HG03571 (cell line): ENCODE measurements around the gene FCAMR.
A peak's percentile ranks its signal among the peaks of the same experiment; 100 is the strongest.

Experiments
- ATAC-seq: cut with Tn5 transposase; IDR thresholded peaks from one replicate; pipeline ENCODE4 v1.9.1; 2021; ENCODE audit not compliant: unreplicated experiment

FCAMR gene

DNA sequence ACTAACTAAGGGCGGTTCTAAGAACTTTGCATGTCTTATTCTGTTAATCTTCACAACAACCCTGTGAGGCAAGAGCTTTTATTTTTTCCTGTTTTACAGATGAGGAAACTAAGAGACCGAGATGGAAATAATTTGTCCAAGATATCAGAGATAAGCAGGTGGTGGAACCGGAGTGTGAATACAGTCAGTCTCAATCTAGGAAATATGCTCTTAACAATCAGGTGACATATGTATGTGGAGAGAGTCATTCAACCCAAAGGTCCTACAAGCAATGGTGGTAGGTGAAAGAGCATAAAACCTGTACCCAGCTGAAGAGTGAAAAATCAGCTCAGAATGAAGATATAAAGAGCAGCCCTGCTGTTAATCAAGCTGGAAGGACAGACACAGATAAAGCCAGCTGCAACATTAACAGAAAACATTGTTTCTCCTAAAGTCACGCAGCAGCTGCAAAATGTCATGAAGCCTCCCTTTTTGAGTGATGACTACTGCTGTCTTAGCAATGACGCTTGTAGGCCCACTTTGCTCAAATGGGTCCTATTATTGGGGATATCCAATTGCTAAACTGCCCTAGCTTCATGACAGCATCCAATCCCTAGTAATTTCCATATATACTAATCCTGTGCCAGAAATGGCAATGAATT is 30.5 kb upstream of the FCAMR start:
- ATAC-seq = no peak

DNA sequence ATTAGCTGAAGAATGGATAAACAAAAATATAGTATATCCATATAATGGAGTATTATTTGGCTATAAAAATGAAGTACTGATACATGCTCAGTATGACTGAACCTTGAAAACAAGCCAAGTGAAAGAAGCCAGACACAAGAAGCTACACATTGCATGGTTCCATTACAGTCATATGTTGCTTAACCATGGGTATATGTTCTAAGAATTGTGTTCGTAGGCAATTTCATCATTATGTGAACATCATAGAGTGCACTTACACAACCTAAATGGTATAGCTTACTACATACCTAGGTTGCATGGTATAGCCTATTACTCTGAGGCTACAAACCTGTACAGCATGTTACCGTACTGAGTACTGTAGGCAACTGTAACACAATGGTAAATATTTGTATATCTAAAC is 28.6 kb upstream of the FCAMR start:
- no peak for ATAC-seq

DNA sequence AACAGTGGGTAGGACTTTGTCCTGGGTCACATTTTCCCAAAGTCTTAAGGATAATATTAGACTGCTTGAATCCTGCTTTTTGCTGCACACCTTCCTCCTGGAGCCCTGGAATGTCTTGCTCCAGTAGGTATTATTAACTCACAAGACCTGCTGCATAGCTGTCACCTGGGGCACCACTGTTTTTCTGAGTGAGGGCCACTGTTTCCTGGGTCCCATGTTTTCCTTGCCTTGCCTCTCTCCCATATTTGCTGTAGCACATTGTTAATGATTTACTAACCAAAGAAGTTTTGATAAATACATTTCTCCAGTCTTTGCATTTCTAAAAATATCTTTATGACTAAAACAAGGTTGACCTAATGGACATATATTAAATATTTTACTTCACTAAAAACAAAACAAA is 22.5 kb upstream of the FCAMR start:
- no peak for ATAC-seq

DNA sequence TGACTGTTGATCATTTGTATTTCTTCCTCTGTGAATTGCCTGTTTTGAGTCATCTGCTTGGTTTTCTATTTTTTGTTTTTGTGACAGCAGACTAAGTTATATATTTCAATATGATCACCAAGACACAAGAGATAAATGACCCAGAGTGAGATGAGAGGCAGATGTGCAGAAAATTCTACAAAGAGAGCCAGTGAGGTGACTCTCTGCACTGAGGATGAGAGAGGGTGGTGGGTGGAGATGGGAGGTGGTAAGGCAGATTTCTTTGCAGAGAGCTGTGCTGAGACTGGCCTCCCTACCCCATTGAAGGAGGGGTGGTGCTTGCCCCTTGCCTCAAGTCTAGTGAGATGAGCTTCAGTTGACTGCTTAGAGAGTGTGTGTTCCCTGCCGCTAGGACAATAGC is 17.6 kb upstream of the FCAMR start:
- ATAC-seq = no peak

DNA sequence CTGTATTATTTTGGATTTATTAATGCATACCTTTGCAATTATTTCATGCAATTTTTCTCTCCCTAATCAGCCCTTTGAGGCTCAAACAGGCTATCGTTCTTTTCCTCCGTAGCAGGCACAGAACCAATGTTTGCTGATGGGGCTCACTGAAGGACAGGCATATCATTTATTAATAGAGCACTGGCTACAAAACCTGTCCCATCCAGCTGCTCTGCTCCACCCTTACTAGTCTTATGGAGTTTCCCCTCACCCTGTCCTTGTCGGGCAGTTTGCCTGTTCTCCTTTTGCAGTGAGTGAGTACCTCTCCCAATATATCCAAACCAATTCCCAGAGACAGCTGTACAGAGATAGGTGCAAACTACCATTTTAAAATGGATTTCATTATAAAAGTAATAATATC is 16.6 kb upstream of the FCAMR start:
- ATAC-seq = no peak

DNA sequence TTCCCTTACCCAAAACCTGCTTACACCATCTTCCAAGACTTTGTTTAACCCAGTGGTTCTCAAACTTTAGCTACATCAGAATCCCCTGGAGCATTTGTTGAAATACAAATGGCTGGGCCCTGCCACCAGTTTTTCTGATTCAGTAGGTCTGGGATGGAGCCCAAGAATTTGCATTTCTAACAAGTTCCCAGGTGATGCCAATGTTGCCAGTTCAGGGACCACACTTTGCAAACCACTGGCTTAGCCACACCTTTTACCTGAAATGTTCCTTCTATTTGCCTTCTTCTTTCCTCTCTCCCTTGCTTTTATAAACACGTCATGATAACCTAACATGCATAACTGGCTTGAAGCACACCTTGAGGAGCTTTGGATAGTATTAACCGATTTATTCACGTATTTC is 16.1 kb upstream of the FCAMR start:
- ATAC-seq = no peak

DNA sequence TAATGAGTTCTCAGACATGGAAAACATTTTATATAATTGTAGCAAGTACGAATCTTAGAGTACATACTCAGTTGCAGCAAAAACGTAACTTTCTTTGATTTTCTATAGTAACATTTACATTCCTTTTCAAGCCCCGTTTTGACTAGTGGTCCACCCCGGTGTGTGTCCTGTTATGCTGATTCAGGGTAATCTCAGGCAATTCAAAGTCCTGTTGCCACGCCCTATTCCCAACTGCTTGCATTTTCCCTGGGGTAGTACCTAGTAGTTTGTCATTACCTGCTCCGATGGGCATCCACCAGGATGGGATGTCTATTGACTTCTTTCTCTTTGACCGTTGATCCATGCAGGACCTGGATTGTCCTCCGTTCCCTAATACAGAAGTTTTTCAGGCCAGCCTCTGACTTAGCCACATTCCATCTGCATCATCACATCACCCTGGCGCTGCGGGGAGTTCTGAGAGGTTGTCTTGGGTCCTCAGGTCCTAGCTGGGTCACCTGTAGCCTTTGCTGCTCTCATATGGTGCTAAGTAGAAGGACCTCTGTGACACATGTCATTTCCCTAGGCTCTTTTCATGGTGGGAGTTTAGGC is 15.0 kb upstream of the FCAMR start:
- ATAC-seq = no peak

DNA sequence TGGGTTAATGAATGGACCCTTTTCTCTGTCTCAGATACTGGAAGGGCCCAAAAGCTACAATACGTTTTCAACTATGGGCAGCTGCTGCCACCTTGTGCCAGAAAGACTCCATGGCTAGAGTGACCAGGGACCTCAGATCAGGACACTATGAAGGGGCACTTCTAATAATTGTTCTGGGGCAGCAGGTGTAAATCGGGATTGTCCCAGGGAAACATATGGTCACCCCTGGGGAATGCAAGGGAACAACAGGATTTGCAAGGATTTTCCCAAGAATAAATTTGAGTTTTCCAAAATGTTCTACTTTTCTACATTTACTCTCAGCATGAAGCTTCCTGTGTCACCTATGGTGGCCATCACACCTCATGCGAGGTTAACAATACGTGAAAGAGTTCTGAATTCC is 12.0 kb upstream of the FCAMR start:
- no peak for ATAC-seq

DNA sequence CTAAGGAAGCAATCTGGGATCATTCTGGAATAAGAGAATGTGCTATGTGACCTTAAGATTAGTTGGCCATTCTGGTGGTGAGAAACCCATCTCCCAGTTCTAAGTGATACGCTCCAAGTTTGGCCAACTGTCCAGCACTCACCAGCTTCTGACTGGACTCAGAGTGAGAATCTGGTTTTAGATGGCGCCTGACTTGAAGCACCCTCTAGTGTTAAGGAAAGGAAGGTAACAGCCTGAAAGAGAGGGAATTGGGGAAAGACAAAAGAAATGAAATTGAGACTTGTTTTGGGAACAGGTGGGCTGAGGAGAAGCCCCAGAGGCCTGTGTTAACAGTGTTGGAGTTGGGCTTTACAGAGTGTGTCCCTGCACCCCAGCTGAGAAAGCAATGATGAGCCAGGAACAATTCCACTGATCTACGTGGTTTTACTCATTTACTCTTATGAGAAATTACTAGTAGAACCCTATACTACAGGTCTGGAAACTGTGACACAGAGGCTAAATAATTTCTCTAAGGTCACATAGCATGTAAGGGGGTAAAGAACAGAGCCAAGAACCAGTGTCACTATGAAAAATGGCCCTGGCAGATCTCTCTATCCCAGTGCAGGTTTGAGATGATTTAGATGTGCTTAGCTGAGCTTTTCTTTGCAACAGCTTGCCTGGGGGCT is 9.3 kb upstream of the FCAMR start:
- no peak for ATAC-seq

DNA sequence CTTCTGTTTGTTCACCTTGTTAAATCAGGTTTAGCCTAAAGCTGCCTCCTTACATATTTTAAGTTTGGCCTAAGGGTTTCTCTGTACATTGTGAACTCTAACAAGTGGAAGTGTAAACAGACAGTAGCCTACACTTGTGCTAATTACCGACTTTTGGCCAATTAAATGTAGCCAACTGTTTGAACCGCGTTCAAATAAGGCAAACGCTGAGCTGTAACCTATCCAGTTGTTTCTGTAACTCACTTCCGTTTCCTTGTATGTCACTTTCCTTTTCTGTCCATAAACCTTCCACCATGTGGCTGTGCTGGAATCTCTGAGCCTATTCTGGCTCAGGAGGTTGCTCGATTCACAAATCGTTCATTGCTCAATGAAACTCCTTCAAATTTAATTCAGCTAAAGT is 8.0 kb upstream of the FCAMR start:
- ATAC-seq = no peak

DNA sequence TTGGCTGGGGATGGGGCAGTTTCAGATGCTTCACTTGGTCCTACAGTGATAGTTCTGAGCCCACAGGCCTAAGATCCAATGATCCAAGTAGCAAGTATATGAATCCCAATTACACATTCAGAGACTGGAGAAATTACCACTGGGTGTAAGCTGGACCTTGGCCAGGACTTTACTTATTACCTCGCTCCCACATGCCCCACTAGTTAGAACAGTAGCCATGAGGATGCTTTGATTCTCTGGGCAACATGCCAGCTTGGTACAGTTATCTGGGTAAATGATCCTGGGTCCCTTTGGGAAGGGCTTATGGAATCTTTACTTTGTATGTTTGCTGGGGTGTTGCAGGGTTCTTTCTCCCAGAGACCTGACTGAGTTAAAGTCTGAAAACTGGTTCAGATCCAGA is 5.0 kb upstream of the FCAMR start:
- no peak for ATAC-seq

DNA sequence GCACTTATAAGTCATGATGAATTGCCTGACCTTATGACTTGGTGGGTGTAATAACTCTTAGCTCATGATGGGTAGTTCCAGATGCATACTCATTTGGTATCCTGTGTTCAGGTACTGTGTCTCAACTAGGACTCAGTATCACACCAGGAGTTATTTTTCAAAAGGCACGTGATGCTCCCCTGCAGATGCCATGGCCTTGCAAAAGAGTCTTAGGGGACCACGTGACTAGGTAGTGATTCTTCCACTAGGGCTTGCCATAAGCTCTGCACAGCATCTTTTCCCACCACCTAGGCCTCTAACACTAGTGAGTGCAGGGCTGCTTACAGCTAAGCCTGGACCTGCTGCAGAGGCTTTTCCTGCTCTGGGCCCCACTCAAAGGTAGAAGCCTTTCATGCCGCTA is 3.9 kb upstream of the FCAMR start:
- no peak for ATAC-seq

DNA sequence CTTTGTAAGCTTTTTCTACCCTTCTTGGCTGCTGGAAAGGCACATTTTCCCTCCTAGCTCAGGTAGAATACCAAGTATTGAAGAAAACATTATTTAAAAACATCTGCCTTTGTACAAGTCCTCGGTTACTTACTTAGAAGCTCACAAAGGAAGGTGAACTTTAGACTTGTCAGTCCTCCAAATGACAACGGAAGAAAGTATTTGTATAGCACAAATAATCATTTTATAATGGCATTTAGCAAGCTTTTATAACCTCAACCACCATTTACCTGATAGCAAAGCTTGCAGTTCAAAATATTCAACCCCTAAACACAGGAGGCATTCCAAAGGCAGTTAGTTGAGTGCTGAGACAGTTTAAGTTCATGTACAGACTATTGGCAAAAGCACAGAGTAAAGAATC is 2.5 kb upstream of the FCAMR start:
- ATAC-seq = no peak

DNA sequence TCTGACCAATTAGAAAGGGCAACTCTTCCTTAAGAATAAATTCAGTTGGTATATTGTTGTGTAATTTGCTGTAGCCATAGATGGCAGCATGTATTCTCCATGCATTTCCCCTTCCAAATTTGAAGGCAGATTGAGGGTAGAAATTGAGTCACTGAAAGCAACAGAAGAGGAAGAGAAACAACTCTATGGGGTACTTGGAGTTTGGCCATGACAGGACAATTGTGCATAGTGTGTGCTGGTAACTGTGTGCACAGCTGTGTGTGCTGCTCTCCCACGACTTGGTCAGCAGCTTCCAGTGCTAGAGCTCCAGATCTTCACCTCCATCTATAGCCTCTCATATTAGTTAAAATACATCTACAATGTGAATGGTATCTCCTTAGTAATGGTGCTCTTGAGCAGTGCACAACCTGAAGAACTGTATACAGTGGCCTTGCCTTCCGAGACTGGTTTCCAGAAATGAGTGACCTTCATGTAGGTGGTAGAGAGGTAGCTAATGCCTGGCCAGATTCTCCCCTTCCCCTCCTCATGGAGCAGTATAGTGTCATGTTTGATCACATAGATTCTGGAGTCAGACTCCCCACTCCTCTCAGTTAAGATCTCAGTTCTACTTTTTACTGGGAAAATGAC is 882 bp upstream of the FCAMR start:
- ATAC-seq = peak; percentile 55

DNA sequence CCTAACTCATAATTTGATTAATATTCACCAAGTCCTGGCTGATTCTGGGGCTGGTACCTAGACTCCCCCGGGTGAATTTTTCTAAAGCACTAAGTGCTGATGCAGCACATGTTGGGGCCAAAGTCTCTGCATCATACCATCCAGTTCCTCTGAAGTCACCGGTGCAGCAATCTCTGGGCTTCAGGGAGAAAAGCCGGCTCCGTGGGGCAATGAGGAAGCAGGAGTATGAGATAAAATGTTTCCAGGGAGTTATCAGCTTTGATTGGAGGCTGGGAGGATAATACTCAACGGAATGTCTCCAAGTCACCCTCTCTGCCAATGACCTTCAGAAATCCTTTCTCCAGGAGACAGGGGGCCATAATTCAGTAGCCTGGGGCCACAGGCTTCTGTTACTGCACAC is 1.2 kb downstream of the FCAMR start:
- ATAC-seq = no peak

DNA sequence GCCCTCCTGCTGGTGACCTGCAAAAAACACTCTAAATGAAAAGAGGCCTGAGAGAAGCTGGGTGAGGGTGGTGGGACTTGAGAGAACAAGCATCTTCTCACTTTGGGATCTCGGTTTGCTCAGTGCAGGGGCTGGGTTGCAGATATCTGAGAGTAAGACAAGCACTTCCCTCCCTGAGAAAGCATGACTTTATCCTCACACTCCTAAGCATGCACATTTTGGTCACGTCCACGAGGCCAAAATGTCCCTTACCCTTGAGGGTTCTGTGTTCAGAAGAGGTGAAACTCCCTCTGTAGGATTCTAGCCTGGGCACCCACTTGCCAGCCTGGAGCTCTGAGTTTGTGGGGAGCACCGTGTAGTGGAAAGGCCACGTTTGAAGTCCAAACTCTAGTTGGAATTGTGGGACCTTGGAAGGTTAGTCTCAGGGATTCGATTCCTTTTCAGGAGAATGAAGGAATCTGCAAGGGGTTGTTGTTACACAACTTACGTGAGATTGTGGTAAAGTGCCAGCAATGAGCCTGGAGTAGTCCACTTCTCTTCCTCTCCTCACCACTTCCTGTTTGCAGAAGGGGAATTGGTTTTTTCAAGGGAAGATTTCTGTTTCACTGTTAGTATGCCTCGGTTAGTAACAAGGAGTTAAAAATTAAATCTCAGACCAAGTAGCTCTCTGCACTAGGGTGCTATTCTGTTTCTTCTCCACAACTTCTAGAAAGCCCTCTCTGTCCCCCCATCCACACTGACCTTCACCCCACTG is 3.0 kb downstream of the FCAMR start:
- ATAC-seq = peak; percentile 68

DNA sequence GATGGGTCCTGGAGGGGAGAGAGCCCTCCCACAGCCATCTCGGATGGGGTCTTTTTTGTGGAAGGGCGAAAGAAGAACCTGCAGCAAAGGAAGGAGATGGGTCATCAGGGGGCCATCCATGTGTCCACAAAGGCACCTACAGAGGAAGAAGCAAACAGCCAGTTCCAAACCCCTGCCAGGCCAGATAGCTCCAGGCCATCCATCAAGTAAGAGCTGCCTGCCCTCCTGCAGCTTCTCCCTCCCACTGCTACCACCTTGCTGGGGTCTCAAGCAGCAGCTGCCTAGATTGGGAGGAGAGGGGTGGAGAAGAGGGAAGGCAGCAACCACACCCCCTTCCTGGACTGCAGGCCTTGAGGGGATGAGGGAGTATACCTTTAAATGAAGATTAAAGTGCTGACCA is 4.5 kb downstream of the FCAMR start:
- ATAC-seq = no peak

DNA sequence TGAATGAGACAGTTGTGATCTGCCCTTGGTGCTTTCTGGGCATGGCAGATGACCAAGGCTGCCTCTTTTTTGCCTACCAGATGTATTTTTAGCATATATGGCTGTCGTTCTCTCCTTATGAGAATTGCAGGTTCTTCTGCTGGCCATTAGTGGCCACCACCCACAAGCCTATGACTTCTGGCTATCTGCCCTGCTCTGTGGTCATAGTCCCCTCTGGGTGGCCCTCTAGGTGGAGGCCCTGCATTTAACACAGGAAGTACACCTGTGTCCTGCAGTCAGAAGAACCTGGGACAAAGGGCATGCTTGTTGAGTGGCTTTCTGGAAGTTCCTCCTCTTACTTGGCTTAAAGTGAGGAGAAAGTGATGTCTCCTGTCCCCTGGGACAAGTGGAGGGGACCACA is 6.5 kb downstream of the FCAMR start:
- no peak for ATAC-seq

DNA sequence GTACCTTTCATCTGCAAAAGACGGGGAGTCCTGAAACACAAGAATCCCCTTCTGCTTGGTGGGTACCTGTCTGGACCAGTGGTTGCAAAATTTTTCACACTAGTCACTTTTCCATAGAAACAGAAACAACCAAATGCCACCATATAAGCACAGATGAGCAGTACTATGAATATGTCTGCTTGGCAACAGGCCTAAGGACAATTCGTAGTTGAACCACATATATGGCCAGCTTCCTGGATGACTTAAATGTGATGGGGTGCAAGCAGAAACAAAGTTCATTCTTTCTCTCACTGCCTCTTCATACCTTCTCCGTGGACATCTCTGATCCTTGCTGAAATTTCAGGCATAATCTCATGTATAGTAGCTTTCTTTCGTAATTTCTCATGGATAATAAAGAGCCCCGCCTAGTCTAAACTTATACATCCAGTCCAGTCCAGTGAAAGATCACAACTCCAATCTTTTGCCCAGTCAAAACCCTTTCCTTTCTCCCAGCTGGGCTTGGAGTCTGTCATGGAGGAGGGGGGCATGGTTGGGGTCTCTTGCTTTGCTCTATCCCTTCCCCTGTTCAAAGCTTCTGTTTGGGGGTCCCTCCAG is 7.0 kb downstream of the FCAMR start:
- no peak for ATAC-seq

DNA sequence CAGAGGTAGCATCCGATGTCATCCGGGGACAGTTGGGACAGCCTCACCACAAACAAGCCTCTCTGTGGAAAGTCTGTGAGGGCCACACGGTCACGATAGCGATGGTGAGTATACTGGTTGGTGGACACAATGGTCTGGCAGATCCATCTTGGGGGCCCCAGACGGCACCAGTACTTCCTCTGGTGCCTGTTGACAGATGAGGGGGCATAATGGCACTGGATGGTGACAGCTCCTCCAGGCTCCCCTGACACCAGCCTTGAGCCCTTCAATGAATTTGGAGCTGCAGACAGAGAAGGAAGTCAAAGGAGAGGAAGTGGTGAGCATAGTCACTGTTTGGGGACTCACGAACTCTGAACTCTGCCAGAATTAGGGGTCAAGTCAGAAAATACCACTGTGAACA is 8.0 kb downstream of the FCAMR start:
- no peak for ATAC-seq

DNA sequence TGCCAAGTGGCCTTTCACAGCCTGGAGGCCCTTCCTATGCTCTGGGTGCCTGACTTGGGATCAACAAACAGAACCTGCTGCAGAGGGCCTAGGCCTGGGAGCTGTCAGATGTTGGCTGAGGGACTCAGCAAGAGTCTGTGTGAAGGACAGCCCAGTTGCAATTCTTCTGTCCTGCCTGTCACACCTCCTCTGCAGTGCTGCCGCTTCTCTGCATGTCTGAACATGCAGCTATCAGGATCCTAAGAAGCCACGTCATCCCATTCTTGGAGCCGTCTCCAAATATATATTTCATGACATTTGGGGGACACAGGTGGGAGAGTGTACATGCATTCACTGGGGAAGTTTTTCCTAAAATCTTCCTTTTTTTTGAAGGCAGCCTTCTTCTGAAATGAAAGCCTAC is 8.6 kb downstream of the FCAMR start:
- ATAC-seq = no peak
